Tibial nerve (tissue), 4 donors: ENCODE data around the gene AFAP1. TPM values are rescaled to one million over a fixed set of nuclear protein-coding genes. Genes with fewer than 3 reads are reported as not detected.
A peak's percentile ranks its signal among the peaks of the same experiment; 100 is the strongest.

Experiments used
- DNase-seq, 2 donors: peaks; one replicate each; pipeline ENCODE4 v3.0.0-alpha.2; 2019; ENCODE audit warnings: low spot score in 2 of 2
- H3K27ac ChIP-seq, 4 donors: fragments of 200-600 bp; sonication (generic) in 3 of 4; one replicate each; pipeline ENCODE4 v1.5.1; 2017 to 2019; ENCODE audit warnings: mild to moderate bottlenecking in 1 of 4
- H3K27me3 ChIP-seq, 2 donors: fragments of 200-600 bp; sonication (generic) in 1 of 2; one replicate each; pipeline versions ENCODE4 v1.5.1 to v1.6.0; 2017 to 2019
- H3K36me3 ChIP-seq, 3 donors: fragments of 200-600 bp; sonication (generic); one replicate each; pipeline ENCODE4 v1.5.1; 2018 to 2019
- H3K4me1 ChIP-seq, 4 donors: fragments of 200-600 bp; sonication (generic) in 3 of 4; one replicate each; pipeline ENCODE4 v1.5.1; 2017 to 2019
- H3K4me3 ChIP-seq, 4 donors: fragments of 200-600 bp; sonication (generic) in 3 of 4; one replicate each; pipeline ENCODE4 v1.5.1; 2017 to 2019; ENCODE audit warnings: mild to moderate bottlenecking in 1 of 4, moderate library complexity in 1 of 4
- H3K9me3 ChIP-seq, 4 donors: fragments of 200-600 bp; sonication (generic) in 3 of 4; one replicate each; pipeline ENCODE4 v1.5.1; 2017 to 2019
- CTCF ChIP-seq, 5 experiments: fragments of 200-600 bp in 3 of 5; fragments of 450-650 bp in 2 of 5; sonication (generic) in 3 of 5; IDR thresholded peaks; one replicate each; pipeline ENCODE4 v1.5.1; 2016 to 2019; ENCODE audit warnings: antibody characterized with exemption in 5 of 5, mild to moderate bottlenecking in 3 of 5, moderate library complexity in 2 of 5
- EP300 ChIP-seq, 2 donors: sonication (generic); formaldehyde crosslinking; IDR thresholded peaks; one replicate each; pipeline ENCODE4 v1.6.1; 2017; ENCODE audit warnings: antibody characterized with exemption in 2 of 2, mild to moderate bottlenecking in 1 of 2
- POLR2A ChIP-seq, 2 donors: fragments of 450-650 bp; IDR thresholded peaks; one replicate each; pipeline ENCODE4 v1.6.1; 2017; ENCODE audit warnings: antibody characterized with exemption in 2 of 2, mild to moderate bottlenecking in 2 of 2, moderate library complexity in 2 of 2
- WGBS, 2 donors: methylation state at CpG; one replicate each; pipeline ENCODE4 v1.1.5; 2018; 5-methylcytosine and 5-hydroxymethylcytosine counted together
- total RNA-seq, 4 donors: library from RNA; depleted of rRNA; stranded (reverse); fragments of >200 nt; gene quantifications; one replicate each; pipeline ENCODE4 v1.1.0, GENCODE V29; 2016

AFAP1 gene
- total RNA-seq, 4 donors from 2014 or later = 23.2 to 34.9 (median 32.1) TPM

- Histone ChIP-seq H3K4me1 (peaks cover 0 to 40% (median 12%) of the 10 kb centered on the region in 4 donors), H3K27me3 (no peaks in the 10 kb centered on the region), H3K36me3 (no peaks in the 10 kb centered on the region), H3K9me3 (no peaks in the 10 kb centered on the region), H3K4me3 (no peak overlapping the region), H3K27ac (peak overlapping the region in 2 of 4 donors; percentile 32 to 58)
- no peak for TF ChIP-seq POLR2A (IDR thresholded peaks at IDR 0.05)
- TF ChIP-seq EP300 (IDR thresholded peaks at IDR 0.05) = no peak
- no peak for TF ChIP-seq CTCF (IDR thresholded peaks at IDR 0.05)
- 86 to 88% methylated on average over 11 of the region's 11 CpGs for WGBS, 2 donors
- no peak for DNase-seq
These were observed 20.5 kb upstream of the AFAP1 start for GRCh38 chr4:7960017-7960789.

GRCh38 chr4:7959078-7959477, 19.4 kb upstream of the AFAP1 start:
- H3K9me3 ChIP-seq = no peaks in the 10 kb centered on the region
- no peak overlapping the region for H3K27ac ChIP-seq
- no peaks in the 10 kb centered on the region for H3K27me3 ChIP-seq
- no peak for DNase-seq
- 69 to 74% methylated on average over 7 of the region's 7 CpGs for WGBS, 2 donors
- TF ChIP-seq EP300 (IDR thresholded peaks at IDR 0.05) = no peak
- TF ChIP-seq POLR2A (IDR thresholded peaks at IDR 0.05) = no peak
- no peak for TF ChIP-seq CTCF (IDR thresholded peaks at IDR 0.05)
- H3K4me3 ChIP-seq = no peak overlapping the region
- no peaks in the 10 kb centered on the region for H3K36me3 ChIP-seq
- H3K4me1 ChIP-seq = peaks cover 0 to 35% (median 12%) of the 10 kb centered on the region in 4 donors

DNA sequence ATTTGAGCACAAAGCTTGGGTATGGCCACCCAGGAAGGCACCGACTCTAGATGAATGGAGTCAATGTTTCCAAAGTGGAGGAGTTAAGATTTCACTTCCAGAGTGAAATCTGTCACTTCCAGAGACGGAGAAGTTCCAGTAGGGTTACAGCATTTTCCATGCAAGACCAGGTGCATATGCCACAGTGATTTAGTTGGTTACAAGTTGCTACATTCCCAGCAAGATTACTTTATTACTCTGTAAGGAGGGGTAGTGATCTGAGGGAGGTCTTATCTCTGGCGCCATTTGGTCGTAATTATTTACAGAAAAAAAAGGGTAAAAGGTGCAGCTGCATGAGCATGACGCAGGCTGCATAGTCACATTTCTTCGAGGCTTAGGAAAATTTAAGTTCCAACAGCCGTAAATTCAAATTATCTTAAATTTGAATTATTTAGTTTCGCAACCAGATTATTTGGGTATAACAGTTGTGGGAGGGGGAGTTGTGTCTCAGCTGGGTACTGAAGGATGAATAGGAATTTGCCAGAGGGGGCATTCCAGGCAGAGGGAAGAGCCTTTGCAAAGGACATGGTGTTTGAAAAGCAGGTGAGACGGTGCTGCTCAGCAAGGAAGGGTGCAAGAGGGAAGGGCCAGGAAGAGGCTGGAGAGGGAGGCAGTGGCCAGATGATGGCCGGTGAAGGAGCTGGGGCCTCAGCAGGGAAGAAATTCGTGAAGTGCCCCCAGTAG, 17.4 kb upstream of the AFAP1 start:
- WGBS, 2 donors = 68 to 70% methylated on average over 11 of the region's 11 CpGs
- peaks cover 0 to 35% (median 12%) of the 10 kb centered on the region in 4 donors for H3K4me1 ChIP-seq
- DNase-seq = no peak
- H3K4me3 ChIP-seq = no peak overlapping the region
- no peaks in the 10 kb centered on the region for H3K9me3 ChIP-seq
- TF ChIP-seq POLR2A (IDR thresholded peaks at IDR 0.05) (no peak), CTCF (IDR thresholded peaks at IDR 0.05) (no peak), EP300 (IDR thresholded peaks at IDR 0.05) (no peak)
- H3K36me3 ChIP-seq = no peaks in the 10 kb centered on the region
- peak overlapping the region in 3 of 4 donors; percentile 51 to 84 (median 68) for H3K27ac ChIP-seq
- H3K27me3 ChIP-seq = no peaks in the 10 kb centered on the region

GRCh38 chr4:7956270-7956808, 16.7 kb upstream of the AFAP1 start:
- 51 to 62% methylated on average over 8 of the region's 8 CpGs for WGBS, 2 donors
- Histone ChIP-seq H3K9me3 (no peaks in the 10 kb centered on the region), H3K27me3 (no peaks in the 10 kb centered on the region), H3K27ac (peak overlapping the region in 3 of 4 donors; percentile 51 to 84 (median 68)), H3K36me3 (no peaks in the 10 kb centered on the region), H3K4me1 (peaks cover 0 to 31% (median 11%) of the 10 kb centered on the region in 4 donors), H3K4me3 (no peak overlapping the region)
- DNase-seq = peak in 1 of 2 donors; percentile 38
- TF ChIP-seq EP300 (IDR thresholded peaks at IDR 0.05) = peak in 1 of 2 donors; percentile 79
- TF ChIP-seq CTCF (IDR thresholded peaks at IDR 0.05) = no peak

DNA sequence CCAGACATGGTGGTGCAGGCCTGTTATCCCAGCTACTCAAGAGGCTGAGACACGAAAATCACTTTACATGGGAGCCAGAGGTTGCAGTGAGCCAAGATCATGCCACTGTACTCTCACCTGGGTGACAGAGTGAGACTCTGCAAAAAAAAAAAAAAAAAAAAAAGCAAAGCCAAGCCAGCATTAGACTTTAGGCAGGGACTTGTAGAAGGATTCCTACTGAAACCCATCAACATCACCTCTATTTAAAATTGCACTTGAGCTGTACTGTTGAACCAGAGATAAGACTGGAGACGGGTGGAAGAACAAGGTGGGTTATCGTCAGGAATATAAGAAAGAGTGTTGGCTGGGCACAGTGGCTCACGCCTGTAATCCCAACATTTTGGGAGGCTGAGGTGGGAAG, 15.7 kb upstream of the AFAP1 start:
- H3K4me1 ChIP-seq = peaks cover 0 to 22% (median 4%) of the 10 kb centered on the region in 4 donors
- no peaks in the 10 kb centered on the region for H3K27me3 ChIP-seq
- no peak for DNase-seq
- peak overlapping the region in 2 of 4 donors; percentile 68 to 84 for H3K27ac ChIP-seq
- no peaks in the 10 kb centered on the region for H3K9me3 ChIP-seq
- 82 to 99% methylated on average over 4 of the region's 4 CpGs for WGBS, 2 donors
- H3K4me3 ChIP-seq = no peak overlapping the region
- H3K36me3 ChIP-seq = no peaks in the 10 kb centered on the region
- no peak for TF ChIP-seq EP300 (IDR thresholded peaks at IDR 0.05)
- TF ChIP-seq CTCF (IDR thresholded peaks at IDR 0.05) = no peak
- TF ChIP-seq POLR2A (IDR thresholded peaks at IDR 0.05) = no peak
